Measurements from ENCODE around the gene PRPF31. TPM values are rescaled to one million over a fixed set of nuclear protein-coding genes. Genes with fewer than 3 reads are reported as not detected.
A peak's percentile ranks its signal among the peaks of the same experiment; 100 is the strongest.

Gene PRPF31
- total and polyA plus RNA-seq, 2 of the 13 experiments (the other 11 are each of a cell fraction or from before 2014, with no cell fraction given), result 23.8 to 63.8 TPM

- peak overlapping the region; percentile 97; the same call in 1 of the 2 replicates for H3K9ac ChIP-seq (ENCODE audit: insufficient read depth, low read depth, low read length)
- BruUV-seq (replicated peaks), result TSS peak; percentile 37
- peaks cover 39% of the 10 kb centered on the region for H3K79me2 ChIP-seq (ENCODE audit: insufficient read depth, low read length)
- H3K4me1 ChIP-seq (ENCODE audit: insufficient read depth, low read length), result peaks cover 42% of the 10 kb centered on the region
- H4K20me1 ChIP-seq (ENCODE audit: insufficient read depth, low read length), result peaks cover 11% of the 10 kb centered on the region; the same call in 1 of the 2 replicates
- CTCF ChIA-PET (ENCODE audit: low intra/inter-chr PET ratio, low total read pairs), result no interaction called here
- H2AFZ ChIP-seq (ENCODE audit: low read length), result no peak overlapping the region
- H3K9me3 ChIP-seq (ENCODE audit: low read length), result peaks cover 2% of the 10 kb centered on the region
- ATAC-seq (no peak), DNase-seq (ENCODE audit: low spot score) (no peak), FAIRE-seq (no peak)
- peak overlapping the region; percentile 87 for H3K4me2 ChIP-seq (ENCODE audit: low read depth, low read length)
- H3K4me3 ChIP-seq (replicated peaks in 1 of 3; ENCODE audit: insufficient read depth in 1 of 3, low read depth in 2 of 3, low read length in 3 of 3), result peak overlapping the region; percentile 74 to 86 (median 82)
- WGBS (ENCODE audit: low lambda C conversion rate), result 51% methylated on average over 20 of the region's 31 CpGs
- in situ Hi-C loops (cut with HindIII; ENCODE audit: extremely low pct_ligation_motif_present, low pct_unique_long_range_greater_than_20kb), result no loop called here
- intact Hi-C loops (cut with micrococcal nuclease; ENCODE audit: unreplicated experiment), result loop anchor here (5.0 kb wide), 1 partner anchor 64 kb away; the partner anchor contains the start of gene RPS9
- peaks cover 25 to 41% of the 10 kb centered on the region in 2 experiments for H3K36me3 ChIP-seq (replicated peaks in 1 of 2; ENCODE audit: control insufficient read depth in 1 of 2, insufficient read depth in 2 of 2, low read length in 2 of 2)
- peak overlapping the region; percentile 9 for H3K27ac ChIP-seq (ENCODE audit: extremely low read length, insufficient read depth, low read length)
- no peaks in the 10 kb centered on the region; a peak in 1 of 5 replicates for H3K27me3 ChIP-seq (ENCODE audit: control insufficient read depth in 1 of 2, insufficient read depth in 2 of 2, low read length in 2 of 2)
- POLR2A ChIA-PET, result interaction anchor here (0.6 to 2.8 kb wide), 5 partner anchors 13 to 310 kb away, joined by 3 to 38 read pairs (median 4); partner anchors contain the start of genes LENG1, LENG8, PRPF31 and TFPT
- TF ChIP-seq MTA3 (CRISPR knock-in tag; IDR thresholded peaks at IDR 0.05), result no peak
- TF ChIP-seq SNRNP70 (IDR thresholded peaks at IDR 0.05; ENCODE audit: low read depth, low read length), result no peak
- no peak for TF ChIP-seq RBFOX2 (IDR thresholded peaks at IDR 0.05; ENCODE audit: low read depth, low read length)
- TF ChIP-seq TERF1 (CRISPR knock-in tag; IDR thresholded peaks at IDR 0.05), result no peak
- no peak for TF ChIP-seq CREM (IDR thresholded peaks at IDR 0.05)
- TF ChIP-seq CREM (CRISPR knock-in tag; IDR thresholded peaks at IDR 0.05), result no peak
- TF ChIP-seq, protein P1, sequence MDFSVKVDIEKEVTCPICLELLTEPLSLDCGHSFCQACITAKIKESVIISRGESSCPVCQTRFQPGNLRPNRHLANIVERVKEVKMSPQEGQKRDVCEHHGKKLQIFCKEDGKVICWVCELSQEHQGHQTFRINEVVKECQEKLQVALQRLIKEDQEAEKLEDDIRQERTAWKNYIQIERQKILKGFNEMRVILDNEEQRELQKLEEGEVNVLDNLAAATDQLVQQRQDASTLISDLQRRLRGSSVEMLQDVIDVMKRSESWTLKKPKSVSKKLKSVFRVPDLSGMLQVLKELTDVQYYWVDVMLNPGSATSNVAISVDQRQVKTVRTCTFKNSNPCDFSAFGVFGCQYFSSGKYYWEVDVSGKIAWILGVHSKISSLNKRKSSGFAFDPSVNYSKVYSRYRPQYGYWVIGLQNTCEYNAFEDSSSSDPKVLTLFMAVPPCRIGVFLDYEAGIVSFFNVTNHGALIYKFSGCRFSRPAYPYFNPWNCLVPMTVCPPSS (IDR thresholded peaks at IDR 0.05), result no peak
- no peak for TF ChIP-seq KLF9 (CRISPR knock-in tag; IDR thresholded peaks at IDR 0.05; ENCODE audit: low read depth)
- TF ChIP-seq ZNF121 (CRISPR knock-in tag; IDR thresholded peaks at IDR 0.05), result 0 out of 2 replicates have a peak, but pooled peaks have one; percentile 16
- 0 out of 2 replicates have a peak, but pooled peaks have one; percentile 18 for TF ChIP-seq HDAC1 (CRISPR knock-in tag; IDR thresholded peaks at IDR 0.05)
- no peak for TF ChIP-seq SPEN (CRISPR knock-in tag; IDR thresholded peaks at IDR 0.05; ENCODE audit: low read depth)
- TF ChIP-seq MTERF4 (CRISPR knock-in tag; IDR thresholded peaks at IDR 0.05), result peak; percentile 48; the same call in 1 of the 2 replicates
- TF ChIP-seq, protein P2, sequence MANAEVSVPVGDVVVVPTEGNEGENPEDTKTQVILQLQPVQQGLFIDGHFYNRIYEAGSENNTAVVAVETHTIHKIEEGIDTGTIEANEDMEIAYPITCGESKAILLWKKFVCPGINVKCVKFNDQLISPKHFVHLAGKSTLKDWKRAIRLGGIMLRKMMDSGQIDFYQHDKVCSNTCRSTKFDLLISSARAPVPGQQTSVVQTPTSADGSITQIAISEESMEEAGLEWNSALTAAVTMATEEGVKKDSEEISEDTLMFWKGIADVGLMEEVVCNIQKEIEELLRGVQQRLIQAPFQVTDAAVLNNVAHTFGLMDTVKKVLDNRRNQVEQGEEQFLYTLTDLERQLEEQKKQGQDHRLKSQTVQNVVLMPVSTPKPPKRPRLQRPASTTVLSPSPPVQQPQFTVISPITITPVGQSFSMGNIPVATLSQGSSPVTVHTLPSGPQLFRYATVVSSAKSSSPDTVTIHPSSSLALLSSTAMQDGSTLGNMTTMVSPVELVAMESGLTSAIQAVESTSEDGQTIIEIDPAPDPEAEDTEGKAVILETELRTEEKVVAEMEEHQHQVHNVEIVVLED (CRISPR knock-in tag; IDR thresholded peaks at IDR 0.05; ENCODE audit: borderline replicate concordance), result no peak
- no peak for TF ChIP-seq ZNF430 (CRISPR knock-in tag; IDR thresholded peaks at IDR 0.05)
- 0 out of 2 replicates have a peak, but pooled peaks have one; percentile 27 for TF ChIP-seq ZNF446 (CRISPR knock-in tag; IDR thresholded peaks at IDR 0.05)
- TF ChIP-seq ZSCAN25 (CRISPR knock-in tag; IDR thresholded peaks at IDR 0.05), result no peak
Observed at GRCh38 chr19:54138489-54139256, 23.1 kb downstream of the PRPF31 start.
